ENCODE measurements around the gene SVIL.
A peak's percentile ranks its signal among the peaks of the same experiment; 100 is the strongest.

Gene SVIL

GRCh38 chr10:29451946-29452345 lies 182.8 kb downstream of the SVIL start:
- DNase-seq (ENCODE audit: low spot score), result no peak

- no peak for DNase-seq (ENCODE audit: low spot score)
Measured at GRCh38 chr10:29450405-29450804, 184.4 kb downstream of the SVIL start.

GRCh38 chr10:29448756-29449592 lies 185.8 kb downstream of the SVIL start:
- peak; percentile 72 for DNase-seq (ENCODE audit: low spot score)

GRCh38 chr10:29448125-29448524 lies 186.6 kb downstream of the SVIL start:
- DNase-seq (ENCODE audit: low spot score), result no peak

- DNase-seq (ENCODE audit: low spot score), result no peak
Measured at GRCh38 chr10:29446327-29446726, 188.4 kb downstream of the SVIL start.

GRCh38 chr10:29443745-29444523 lies 190.8 kb downstream of the SVIL start:
- DNase-seq (ENCODE audit: low spot score), result no peak

GRCh38 chr10:29440981-29441380 lies 193.8 kb downstream of the SVIL start:
- DNase-seq (ENCODE audit: low spot score), result no peak

GRCh38 chr10:29439005-29439404 lies 195.8 kb downstream of the SVIL start:
- DNase-seq (ENCODE audit: low spot score), result peak; percentile 62

- DNase-seq (ENCODE audit: low spot score), result peak; percentile 54
Measured at GRCh38 chr10:29438271-29438670, 196.5 kb downstream of the SVIL start.

- no peak for DNase-seq (ENCODE audit: low spot score)
Measured at GRCh38 chr10:29437871-29438270, 196.9 kb downstream of the SVIL start.

- no peak for DNase-seq (ENCODE audit: low spot score)
Measured at GRCh38 chr10:29435809-29436501, 198.8 kb downstream of the SVIL start.

GRCh38 chr10:29434111-29434510 lies 200.7 kb downstream of the SVIL start:
- DNase-seq (ENCODE audit: low spot score), result no peak

GRCh38 chr10:29431711-29432110 lies 203.1 kb downstream of the SVIL start:
- no peak for DNase-seq (ENCODE audit: low spot score)

GRCh38 chr10:29430101-29430500 lies 204.7 kb downstream of the SVIL start:
- no peak for DNase-seq (ENCODE audit: low spot score)

- DNase-seq (ENCODE audit: low spot score), result no peak
Measured at GRCh38 chr10:29428486-29428885, 206.3 kb downstream of the SVIL start.

GRCh38 chr10:29427667-29428066 lies 207.1 kb downstream of the SVIL start:
- DNase-seq (ENCODE audit: low spot score), result no peak

- DNase-seq (ENCODE audit: low spot score), result no peak
Measured at GRCh38 chr10:29426420-29426819, 208.4 kb downstream of the SVIL start.

- no peak for DNase-seq (ENCODE audit: low spot score)
Measured at GRCh38 chr10:29424017-29424416, 210.8 kb downstream of the SVIL start.

- DNase-seq (ENCODE audit: low spot score), result no peak
Measured at GRCh38 chr10:29420744-29421143, 214.0 kb downstream of the SVIL start.

- no peak for DNase-seq (ENCODE audit: low spot score)
Measured at GRCh38 chr10:29417324-29417723, 217.4 kb downstream of the SVIL start.

GRCh38 chr10:29415876-29416275 lies 218.9 kb downstream of the SVIL start:
- no peak for DNase-seq (ENCODE audit: low spot score)

- DNase-seq (ENCODE audit: low spot score), result no peak
Measured at GRCh38 chr10:29414501-29414900, 220.3 kb downstream of the SVIL start.

- DNase-seq (ENCODE audit: low spot score), result no peak
Measured at GRCh38 chr10:29412485-29412884, 222.3 kb downstream of the SVIL start.

Data from kidney tubule cell (primary cell).